WTC11 (cell line): Measurements from ENCODE around the gene ATG9B. TPM values are rescaled to one million over a fixed set of nuclear protein-coding genes. Genes with fewer than 3 reads are reported as not detected.

Experiments
- ATAC-seq: fragments of 200-7000 bp; cut with Tn5 transposase; 2 replicates; pipeline ENCODE4 v1.10.0; 2021; ENCODE audit warnings: mild to moderate bottlenecking, moderate library complexity
- CTCF ChIA-PET: fragments of 300-600 bp; sonication (Branson Sonifier 250); formaldehyde crosslinking; loops from one replicate; lab custom pipeline; 2021; ENCODE audit warnings: antibody characterized with exemption; lab: Charles Lee
- POLR2A ChIA-PET: fragments of 350-600 bp; sonication (Branson Sonifier 250); formaldehyde crosslinking; loops from one replicate; lab custom pipeline; 2021; ENCODE audit warnings: antibody characterized with exemption; lab: Charles Lee
- DNase-seq: peaks from one replicate; pipeline ENCODE4 v3.0.0; 2021; ENCODE audit warnings: low spot score
- H3K27ac Mint-ChIP-seq: 2 replicates; pipeline ENCODE4 v1.8.0; 2021; ENCODE audit warnings: mixed read lengths
- H3K27me3 Mint-ChIP-seq: 2 replicates; pipeline ENCODE4 v1.8.0; 2021; ENCODE audit warnings: low read depth, mild to moderate bottlenecking, moderate library complexity, mixed read lengths
- H3K36me3 Mint-ChIP-seq: 2 replicates; pipeline ENCODE4 v1.8.0; 2021; ENCODE audit warnings: mixed read lengths
- H3K4me1 Mint-ChIP-seq: 2 replicates; pipeline ENCODE4 v1.8.0; 2022; ENCODE audit warnings: mixed read lengths
- H3K4me3 Mint-ChIP-seq: 2 replicates; pipeline ENCODE4 v1.8.0; 2021; ENCODE audit warnings: mild to moderate bottlenecking, moderate library complexity, mixed read lengths
- H3K9me3 Mint-ChIP-seq: 2 replicates; pipeline ENCODE4 v1.8.0; 2021; ENCODE audit warnings: mixed read lengths
- ESRRA ChIP-seq: sonication (generic); formaldehyde crosslinking; IDR thresholded peaks from 2 replicates; pipeline ENCODE4 v1.8.1; 2022; ENCODE audit warnings: mild to moderate bottlenecking, missing genetic modification reagents, borderline replicate concordance
- ZNF121 ChIP-seq: sonication (generic); formaldehyde crosslinking; IDR thresholded peaks from 2 replicates; pipeline ENCODE4 v1.8.0; 2023; ENCODE audit warnings: missing genetic modification reagents
- ZNF317 ChIP-seq: sonication (generic); formaldehyde crosslinking; IDR thresholded peaks from 2 replicates; pipeline ENCODE4 v1.8.1; 2023; ENCODE audit warnings: low read depth, mild to moderate bottlenecking, moderate library complexity, missing genetic modification reagents, borderline replicate concordance
- total RNA-seq: library from RNA; stranded (reverse); gene quantifications from 3 replicates; pipeline ENCODE4 v1.2.3, GENCODE V29; 2021
- TF ChIP-seq, protein P1 (sequence below): sonication (generic); formaldehyde crosslinking; IDR thresholded peaks from 2 replicates; pipeline ENCODE4 v1.8.1; 2022; ENCODE audit warnings: low read depth, mild to moderate bottlenecking, moderate library complexity, missing genetic modification reagents, borderline replicate concordance
- TF ChIP-seq, protein P2 (sequence below): sonication (generic); formaldehyde crosslinking; IDR thresholded peaks from 2 replicates; pipeline ENCODE4 v1.8.1; 2023; ENCODE audit warnings: mild to moderate bottlenecking, missing genetic modification reagents, moderate library complexity
- TF ChIP-seq, protein P3 (sequence below): sonication (generic); formaldehyde crosslinking; IDR thresholded peaks from 2 replicates; pipeline ENCODE4 v1.8.0; 2023; ENCODE audit warnings: mild to moderate bottlenecking, missing genetic modification reagents
- TF ChIP-seq, protein P4 (sequence below): sonication (generic); formaldehyde crosslinking; IDR thresholded peaks from 2 replicates; pipeline ENCODE4 v1.8.0; 2023; ENCODE audit warnings: missing genetic modification reagents, mild to moderate bottlenecking, borderline replicate concordance
- TF ChIP-seq, protein P5 (sequence below): sonication (generic); formaldehyde crosslinking; IDR thresholded peaks from 2 replicates; pipeline ENCODE4 v1.8.1; 2023; ENCODE audit warnings: mild to moderate bottlenecking, missing genetic modification reagents

Gene ATG9B
- total RNA-seq, 1 experiment from 2014 or later = 2.4 TPM

DNA sequence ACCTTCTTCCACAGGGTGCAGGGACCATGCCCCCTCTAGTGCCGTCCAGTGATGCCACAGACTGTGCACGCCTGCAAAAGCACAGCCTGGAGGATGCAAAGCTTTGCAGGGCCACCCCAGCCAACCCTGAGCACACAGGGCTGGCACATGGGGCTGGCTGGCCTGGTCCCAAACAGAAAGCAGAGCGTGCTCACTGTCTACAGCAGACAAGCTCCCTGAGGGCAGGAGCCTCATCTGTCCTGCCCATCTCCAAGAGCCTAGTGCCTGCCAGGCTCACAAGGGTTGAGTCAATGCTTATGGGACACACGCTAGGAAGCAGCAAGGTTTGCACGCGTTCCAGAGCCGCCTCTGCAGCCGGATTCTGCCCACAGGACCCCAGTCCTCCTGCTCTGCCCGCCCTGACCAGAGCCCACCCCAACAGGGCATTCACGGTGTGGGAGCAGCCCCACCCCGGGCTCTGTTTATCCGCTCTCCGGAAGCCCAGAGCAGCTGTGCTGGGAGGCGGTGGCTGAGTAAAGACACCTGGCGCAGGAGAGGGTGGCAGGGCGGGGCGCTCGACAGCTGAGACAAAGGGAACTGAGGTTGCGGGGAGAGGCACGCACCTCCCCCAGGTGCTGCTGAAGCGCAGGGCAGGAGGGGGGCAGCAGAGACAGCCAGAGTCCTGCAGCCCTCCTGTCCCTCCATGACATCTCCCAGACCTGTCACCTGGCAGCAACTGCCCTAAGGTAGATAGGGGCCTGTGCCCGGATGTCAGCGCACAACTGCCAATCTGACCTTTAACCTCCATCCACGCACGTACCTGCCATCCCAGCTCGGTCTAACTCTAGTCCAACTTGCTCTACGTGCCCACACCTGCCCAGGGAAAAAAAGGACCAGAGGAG lies 50.5 kb downstream of the ATG9B start:
- DNase-seq (peak; percentile 54), ATAC-seq (0 out of 2 replicates have a peak, but pooled peaks have one; percentile 0)
- TF ChIP-seq, protein P1, sequence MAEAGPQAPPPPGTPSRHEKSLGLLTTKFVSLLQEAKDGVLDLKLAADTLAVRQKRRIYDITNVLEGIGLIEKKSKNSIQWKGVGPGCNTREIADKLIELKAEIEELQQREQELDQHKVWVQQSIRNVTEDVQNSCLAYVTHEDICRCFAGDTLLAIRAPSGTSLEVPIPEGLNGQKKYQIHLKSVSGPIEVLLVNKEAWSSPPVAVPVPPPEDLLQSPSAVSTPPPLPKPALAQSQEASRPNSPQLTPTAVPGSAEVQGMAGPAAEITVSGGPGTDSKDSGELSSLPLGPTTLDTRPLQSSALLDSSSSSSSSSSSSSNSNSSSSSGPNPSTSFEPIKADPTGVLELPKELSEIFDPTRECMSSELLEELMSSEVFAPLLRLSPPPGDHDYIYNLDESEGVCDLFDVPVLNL (CRISPR knock-in tag) = no peak
- peak; percentile 67 for TF ChIP-seq ZNF121 (CRISPR knock-in tag)
- TF ChIP-seq, protein P2, sequence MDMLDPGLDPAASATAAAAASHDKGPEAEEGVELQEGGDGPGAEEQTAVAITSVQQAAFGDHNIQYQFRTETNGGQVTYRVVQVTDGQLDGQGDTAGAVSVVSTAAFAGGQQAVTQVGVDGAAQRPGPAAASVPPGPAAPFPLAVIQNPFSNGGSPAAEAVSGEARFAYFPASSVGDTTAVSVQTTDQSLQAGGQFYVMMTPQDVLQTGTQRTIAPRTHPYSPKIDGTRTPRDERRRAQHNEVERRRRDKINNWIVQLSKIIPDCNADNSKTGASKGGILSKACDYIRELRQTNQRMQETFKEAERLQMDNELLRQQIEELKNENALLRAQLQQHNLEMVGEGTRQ (CRISPR knock-in tag) = no peak
- TF ChIP-seq, protein P3, sequence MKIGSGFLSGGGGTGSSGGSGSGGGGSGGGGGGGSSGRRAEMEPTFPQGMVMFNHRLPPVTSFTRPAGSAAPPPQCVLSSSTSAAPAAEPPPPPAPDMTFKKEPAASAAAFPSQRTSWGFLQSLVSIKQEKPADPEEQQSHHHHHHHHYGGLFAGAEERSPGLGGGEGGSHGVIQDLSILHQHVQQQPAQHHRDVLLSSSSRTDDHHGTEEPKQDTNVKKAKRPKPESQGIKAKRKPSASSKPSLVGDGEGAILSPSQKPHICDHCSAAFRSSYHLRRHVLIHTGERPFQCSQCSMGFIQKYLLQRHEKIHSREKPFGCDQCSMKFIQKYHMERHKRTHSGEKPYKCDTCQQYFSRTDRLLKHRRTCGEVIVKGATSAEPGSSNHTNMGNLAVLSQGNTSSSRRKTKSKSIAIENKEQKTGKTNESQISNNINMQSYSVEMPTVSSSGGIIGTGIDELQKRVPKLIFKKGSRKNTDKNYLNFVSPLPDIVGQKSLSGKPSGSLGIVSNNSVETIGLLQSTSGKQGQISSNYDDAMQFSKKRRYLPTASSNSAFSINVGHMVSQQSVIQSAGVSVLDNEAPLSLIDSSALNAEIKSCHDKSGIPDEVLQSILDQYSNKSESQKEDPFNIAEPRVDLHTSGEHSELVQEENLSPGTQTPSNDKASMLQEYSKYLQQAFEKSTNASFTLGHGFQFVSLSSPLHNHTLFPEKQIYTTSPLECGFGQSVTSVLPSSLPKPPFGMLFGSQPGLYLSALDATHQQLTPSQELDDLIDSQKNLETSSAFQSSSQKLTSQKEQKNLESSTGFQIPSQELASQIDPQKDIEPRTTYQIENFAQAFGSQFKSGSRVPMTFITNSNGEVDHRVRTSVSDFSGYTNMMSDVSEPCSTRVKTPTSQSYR (CRISPR knock-in tag) = no peak
- no peak for TF ChIP-seq ZNF317 (CRISPR knock-in tag)
- Mint-ChIP-seq H3K27me3 (peaks cover 24% of the 10 kb centered on the region), H3K4me3 (peak overlapping the region; percentile 82), H3K4me1 (peaks cover 54% of the 10 kb centered on the region), H3K27ac (no peak overlapping the region), H3K9me3 (no peaks in the 10 kb centered on the region), H3K36me3 (no peaks in the 10 kb centered on the region)
- POLR2A ChIA-PET = no interaction called here
- CTCF ChIA-PET = interaction anchor here (0.7 to 6.0 kb wide), 9 partner anchors 11 to 97 kb away, joined by 3 to 36 read pairs (median 4); partner anchors contain the start of gene ABCB8

DNA sequence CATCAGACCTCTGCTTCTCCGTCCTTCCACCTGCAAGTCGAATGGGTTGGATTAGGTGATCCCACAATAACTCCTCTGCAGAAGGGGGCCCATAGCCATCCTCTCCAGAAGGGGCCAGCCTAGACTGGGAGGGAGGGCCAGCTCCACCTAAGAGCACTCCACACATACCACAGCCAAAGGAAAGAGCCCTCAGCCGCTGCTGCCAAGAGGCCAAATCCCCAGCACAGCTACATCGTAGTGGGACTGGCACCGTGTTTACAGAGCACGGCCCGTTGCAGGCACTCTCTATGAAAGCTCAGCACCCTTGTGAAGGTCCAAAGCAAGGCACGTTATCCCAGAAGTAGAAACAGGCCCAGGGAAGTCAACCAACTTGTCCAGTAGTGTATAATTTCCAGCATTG lies 51.6 kb downstream of the ATG9B start:
- no peak overlapping the region for H3K4me3 Mint-ChIP-seq
- no peaks in the 10 kb centered on the region for H3K9me3 Mint-ChIP-seq
- H3K27ac Mint-ChIP-seq = no peak overlapping the region
- POLR2A ChIA-PET = no interaction called here
- peaks cover 24% of the 10 kb centered on the region for H3K27me3 Mint-ChIP-seq
- no peaks in the 10 kb centered on the region for H3K36me3 Mint-ChIP-seq
- ATAC-seq = no peak
- CTCF ChIA-PET = interaction anchor here (1.2 to 6.0 kb wide), 3 partner anchors 10 to 74 kb away, joined by 3 to 36 read pairs (median 5); no protein-coding TSS in a partner anchor
- peaks cover 58% of the 10 kb centered on the region for H3K4me1 Mint-ChIP-seq
- DNase-seq = no peak
- TF ChIP-seq, protein P4, sequence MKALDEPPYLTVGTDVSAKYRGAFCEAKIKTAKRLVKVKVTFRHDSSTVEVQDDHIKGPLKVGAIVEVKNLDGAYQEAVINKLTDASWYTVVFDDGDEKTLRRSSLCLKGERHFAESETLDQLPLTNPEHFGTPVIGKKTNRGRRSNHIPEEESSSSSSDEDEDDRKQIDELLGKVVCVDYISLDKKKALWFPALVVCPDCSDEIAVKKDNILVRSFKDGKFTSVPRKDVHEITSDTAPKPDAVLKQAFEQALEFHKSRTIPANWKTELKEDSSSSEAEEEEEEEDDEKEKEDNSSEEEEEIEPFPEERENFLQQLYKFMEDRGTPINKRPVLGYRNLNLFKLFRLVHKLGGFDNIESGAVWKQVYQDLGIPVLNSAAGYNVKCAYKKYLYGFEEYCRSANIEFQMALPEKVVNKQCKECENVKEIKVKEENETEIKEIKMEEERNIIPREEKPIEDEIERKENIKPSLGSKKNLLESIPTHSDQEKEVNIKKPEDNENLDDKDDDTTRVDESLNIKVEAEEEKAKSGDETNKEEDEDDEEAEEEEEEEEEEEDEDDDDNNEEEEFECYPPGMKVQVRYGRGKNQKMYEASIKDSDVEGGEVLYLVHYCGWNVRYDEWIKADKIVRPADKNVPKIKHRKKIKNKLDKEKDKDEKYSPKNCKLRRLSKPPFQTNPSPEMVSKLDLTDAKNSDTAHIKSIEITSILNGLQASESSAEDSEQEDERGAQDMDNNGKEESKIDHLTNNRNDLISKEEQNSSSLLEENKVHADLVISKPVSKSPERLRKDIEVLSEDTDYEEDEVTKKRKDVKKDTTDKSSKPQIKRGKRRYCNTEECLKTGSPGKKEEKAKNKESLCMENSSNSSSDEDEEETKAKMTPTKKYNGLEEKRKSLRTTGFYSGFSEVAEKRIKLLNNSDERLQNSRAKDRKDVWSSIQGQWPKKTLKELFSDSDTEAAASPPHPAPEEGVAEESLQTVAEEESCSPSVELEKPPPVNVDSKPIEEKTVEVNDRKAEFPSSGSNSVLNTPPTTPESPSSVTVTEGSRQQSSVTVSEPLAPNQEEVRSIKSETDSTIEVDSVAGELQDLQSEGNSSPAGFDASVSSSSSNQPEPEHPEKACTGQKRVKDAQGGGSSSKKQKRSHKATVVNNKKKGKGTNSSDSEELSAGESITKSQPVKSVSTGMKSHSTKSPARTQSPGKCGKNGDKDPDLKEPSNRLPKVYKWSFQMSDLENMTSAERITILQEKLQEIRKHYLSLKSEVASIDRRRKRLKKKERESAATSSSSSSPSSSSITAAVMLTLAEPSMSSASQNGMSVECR (CRISPR knock-in tag) = no peak
- TF ChIP-seq, protein P5, sequence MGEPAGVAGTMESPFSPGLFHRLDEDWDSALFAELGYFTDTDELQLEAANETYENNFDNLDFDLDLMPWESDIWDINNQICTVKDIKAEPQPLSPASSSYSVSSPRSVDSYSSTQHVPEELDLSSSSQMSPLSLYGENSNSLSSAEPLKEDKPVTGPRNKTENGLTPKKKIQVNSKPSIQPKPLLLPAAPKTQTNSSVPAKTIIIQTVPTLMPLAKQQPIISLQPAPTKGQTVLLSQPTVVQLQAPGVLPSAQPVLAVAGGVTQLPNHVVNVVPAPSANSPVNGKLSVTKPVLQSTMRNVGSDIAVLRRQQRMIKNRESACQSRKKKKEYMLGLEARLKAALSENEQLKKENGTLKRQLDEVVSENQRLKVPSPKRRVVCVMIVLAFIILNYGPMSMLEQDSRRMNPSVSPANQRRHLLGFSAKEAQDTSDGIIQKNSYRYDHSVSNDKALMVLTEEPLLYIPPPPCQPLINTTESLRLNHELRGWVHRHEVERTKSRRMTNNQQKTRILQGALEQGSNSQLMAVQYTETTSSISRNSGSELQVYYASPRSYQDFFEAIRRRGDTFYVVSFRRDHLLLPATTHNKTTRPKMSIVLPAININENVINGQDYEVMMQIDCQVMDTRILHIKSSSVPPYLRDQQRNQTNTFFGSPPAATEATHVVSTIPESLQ (CRISPR knock-in tag) = no peak
- no peak for TF ChIP-seq ESRRA (CRISPR knock-in tag)
